SK-N-SH (cell line): ENCODE results near the gene RAB8B. TPM values are rescaled to one million over a fixed set of nuclear protein-coding genes. Genes with fewer than 3 reads are reported as not detected.

ENCODE experiments used
- CTCF ChIA-PET: fragments of 300-600, 350-600 bp; formaldehyde crosslinking; extraction: SDS; loops from one replicate; lab custom pipeline; 2021; lab: Yijun Ruan, JAX
- POLR2A ChIA-PET: fragments of 350-600 bp; sonication (Branson Sonifier 250); formaldehyde crosslinking; extraction: SDS; loops from one replicate; lab custom pipeline; 2020; ENCODE audit warnings: antibody characterized with exemption, inconsistent platforms; lab: Yijun Ruan, JAX
- DNase-seq: peaks from one replicate; pipeline ENCODE4 v3.0.0; 2012
- H2AFZ ChIP-seq: fragments of 200-600 bp; sonication (generic); 2 replicates; pipeline ENCODE4 v1.8.1; 2016; ENCODE audit warnings: antibody characterized with exemption, mild to moderate bottlenecking, low read depth
- H3F3A ChIP-seq: fragments of 200-600 bp; sonication (generic); replicated peaks from 2 replicates; pipeline ENCODE3; 2016; ENCODE audit warnings: antibody characterized with exemption, mild to moderate bottlenecking; ENCODE audit not compliant: insufficient read depth
- H3K27ac ChIP-seq, 2 experiments: fragments of 200-500 bp in 1 of 2; fragments of 200-600 bp in 1 of 2; sonication (Bioruptor generic) in 1 of 2; sonication (generic), shearing (Covaris generic) in 1 of 2; 2 replicates each; pipeline versions ENCODE4 v1.5.1 to v1.6.1; 2014 to 2016; ENCODE audit warnings: low read depth in 2 of 2, inconsistent platforms in 1 of 2, low read length in 1 of 2, mild to moderate bottlenecking in 1 of 2, mixed read lengths in 1 of 2
- H3K27me3 ChIP-seq: fragments of 200-600 bp; sonication (generic), shearing (Covaris generic); 2 replicates; pipeline ENCODE4 v1.6.1; 2016; ENCODE audit warnings: mixed run types; ENCODE audit not compliant: insufficient read depth
- H3K36me3 ChIP-seq, 2 experiments: fragments of 200-500 bp in 1 of 2; fragments of 200-600 bp in 1 of 2; sonication (Bioruptor generic) in 1 of 2; sonication (generic) in 1 of 2; replicated peaks in 1 of 2; 2 replicates each; pipeline versions ENCODE3 to v1.5.1; 2014 to 2016; ENCODE audit warnings: low read length in 1 of 2, mild to moderate bottlenecking in 1 of 2; ENCODE audit not compliant: insufficient read depth in 2 of 2, control insufficient read depth in 1 of 2
- H3K4me1 ChIP-seq, 2 experiments: fragments of 200-500 bp in 1 of 2; fragments of 200-600 bp in 1 of 2; sonication (Bioruptor generic) in 1 of 2; sonication (generic), shearing (Covaris generic) in 1 of 2; 2 replicates each; pipeline versions ENCODE4 v1.5.1 to v1.6.1; 2014 to 2016; ENCODE audit warnings: low read depth in 1 of 2, low read length in 1 of 2, mixed run types in 1 of 2; ENCODE audit not compliant: insufficient read depth in 2 of 2, control insufficient read depth in 1 of 2
- H3K4me2 ChIP-seq: fragments of 200-600 bp; sonication (generic), shearing (Covaris generic); 2 replicates; pipeline ENCODE4 v1.6.1; 2017; ENCODE audit warnings: mixed run types
- H3K4me3 ChIP-seq, 2 experiments: fragments of 200-500 bp in 1 of 2; fragments of 200-600 bp in 1 of 2; sonication (Bioruptor generic) in 1 of 2; sonication (generic), shearing (Covaris generic) in 1 of 2; 2 replicates each; pipeline versions ENCODE4 v1.5.1 to v1.8.1; 2014 to 2016; ENCODE audit warnings: low read depth in 2 of 2, inconsistent platforms in 1 of 2, low read length in 1 of 2, mild to moderate bottlenecking in 1 of 2, mixed read lengths in 1 of 2, moderate library complexity in 1 of 2
- H3K79me2 ChIP-seq: fragments of 200-600 bp; sonication (generic); 2 replicates; pipeline ENCODE4 v1.8.1; 2017; ENCODE audit warnings: mild to moderate bottlenecking; ENCODE audit not compliant: insufficient read depth
- H3K9ac ChIP-seq: fragments of 200-600 bp; sonication (generic); 2 replicates; pipeline ENCODE4 v1.6.1; 2017; ENCODE audit warnings: mixed run types
- H3K9me2 ChIP-seq: fragments of 200-600 bp; sonication (generic); 2 replicates; pipeline ENCODE4 v1.6.1; 2017; ENCODE audit warnings: mixed run types
- H3K9me3 ChIP-seq: fragments of 200-600 bp; sonication (generic); 2 replicates; pipeline ENCODE4 v1.6.1; 2017; ENCODE audit warnings: mixed run types, mild to moderate bottlenecking, moderate library complexity
- H4K20me1 ChIP-seq: fragments of 200-600 bp; sonication (generic); 2 replicates; pipeline ENCODE4 v1.6.1; 2017; ENCODE audit warnings: mild to moderate bottlenecking, mixed run types; ENCODE audit not compliant: insufficient read depth
- CHD2 ChIP-seq: fragments of 150-350 bp; IDR thresholded peaks from 2 replicates; pipeline ENCODE4 v1.6.1; 2018; ENCODE audit warnings: low read length; ENCODE audit not compliant: partially characterized antibody
- CTCF ChIP-seq: fragments of 200-600 bp; sonication (generic); IDR thresholded peaks from 2 replicates; pipeline ENCODE4 v1.6.1; 2017; ENCODE audit warnings: antibody characterized with exemption, mild to moderate bottlenecking, moderate library complexity
- EP300 ChIP-seq, 2 experiments: IDR thresholded peaks; 2 replicates each; pipeline versions ENCODE4 v1.4.0 to v1.6.1; 2012; ENCODE audit warnings: borderline replicate concordance in 1 of 2, low read depth in 1 of 2, low read length in 1 of 2
- EZH2phosphoT487 ChIP-seq: fragments of 200-600 bp; sonication (generic); IDR thresholded peaks from 2 replicates; pipeline ENCODE4 v1.6.1; 2017; ENCODE audit warnings: low read depth, mixed run types, mild to moderate bottlenecking, antibody characterized with exemption, moderate library complexity, borderline replicate concordance
- FOSL2 ChIP-seq: IDR thresholded peaks from 2 replicates; pipeline ENCODE4 v1.4.0; 2012; ENCODE audit warnings: low read depth, mild to moderate bottlenecking, moderate library complexity, borderline replicate concordance
- FOXM1 ChIP-seq: IDR thresholded peaks from 2 replicates; pipeline ENCODE4 v1.4.0; 2012; ENCODE audit warnings: low read depth, mild to moderate bottlenecking
- IRF3 ChIP-seq: fragments of 150-350 bp; IDR thresholded peaks from 2 replicates; pipeline ENCODE4 v1.6.1; 2016; ENCODE audit warnings: mild to moderate bottlenecking, low read depth, low read length
- NFIC ChIP-seq: IDR thresholded peaks from 2 replicates; pipeline ENCODE4 v1.4.0; 2012; ENCODE audit warnings: borderline replicate concordance
- RFX5 ChIP-seq: IDR thresholded peaks from 2 replicates; pipeline ENCODE4 v1.6.1; 2012; ENCODE audit warnings: mild to moderate bottlenecking, improper control_type of control experiment, low read length
- TEAD4 ChIP-seq: IDR thresholded peaks from 2 replicates; pipeline ENCODE4 v1.4.0; 2012; ENCODE audit warnings: mild to moderate bottlenecking, borderline replicate concordance; ENCODE audit not compliant: insufficient read depth
- USF2 ChIP-seq: fragments of 150-350 bp; IDR thresholded peaks from 2 replicates; pipeline ENCODE4 v1.6.1; 2017; ENCODE audit warnings: antibody characterized with exemption, low read length, low read depth, borderline replicate concordance
- WGBS: methylation state at CpG from one replicate; pipeline ENCODE4 v1.1.6; 2017; ENCODE audit warnings: low lambda C conversion rate; 5-methylcytosine and 5-hydroxymethylcytosine counted together
- polyA plus RNA-seq, 3 experiments: library from polyadenylated mRNA; depleted of rRNA; stranded (reverse); fragments of >200 nt; gene quantifications; 2 replicates each; pipeline ENCODE4 v1.2.3, GENCODE V29; 2012

The RAB8B gene
- polyA plus RNA-seq, 1 of the 3 experiments (the other 2 are of a cell fraction) = 5.4 TPM

- ChIA-PET CTCF (interaction anchor here (1.1 kb wide), 1 partner anchor 183 kb away, joined by 5 read pairs; no protein-coding TSS in a partner anchor), POLR2A (no interaction called here)
- H3K9me2 ChIP-seq = no peaks in the 10 kb centered on the region
- H3K4me1 ChIP-seq = peaks cover 2 to 41% of the 10 kb centered on the region in 2 experiments
- H3K4me2 ChIP-seq = no peak overlapping the region
- no peaks in the 10 kb centered on the region for H3K9me3 ChIP-seq
- H2AFZ ChIP-seq = no peak overlapping the region
- TF ChIP-seq RFX5 = no peak
- TF ChIP-seq TEAD4 = no peak
- no peak for TF ChIP-seq CTCF
- no peak for TF ChIP-seq NFIC
- TF ChIP-seq EZH2phosphoT487 = no peak
- TF ChIP-seq USF2 = no peak
- TF ChIP-seq CHD2 = no peak
- no peak for TF ChIP-seq IRF3
- TF ChIP-seq FOXM1 = no peak
- no peaks in the 10 kb centered on the region for H3K36me3 ChIP-seq
- H3K79me2 ChIP-seq = peaks cover 9% of the 10 kb centered on the region; the same call in 1 of the 2 replicates
- no peak for DNase-seq
- peaks cover 23% of the 10 kb centered on the region for H3F3A ChIP-seq
- H3K9ac ChIP-seq = no peak overlapping the region
- no peaks in the 10 kb centered on the region for H4K20me1 ChIP-seq
- no peaks in the 10 kb centered on the region for H3K27me3 ChIP-seq
- no peak overlapping the region for H3K4me3 ChIP-seq
- no peak overlapping the region for H3K27ac ChIP-seq
- WGBS = 97% methylated on average over 3 of the region's 3 CpGs
These were observed 41.8 kb downstream of the RAB8B start for GRCh38 chr15:63231206-63231605.

- 96% methylated on average over 1 of the region's 1 CpG for WGBS
- Histone ChIP-seq H2AFZ (no peak overlapping the region), H3K9ac (no peak overlapping the region), H3K36me3 (no peaks in the 10 kb centered on the region), H3K9me3 (no peaks in the 10 kb centered on the region), H3K4me1 (peaks cover 2 to 42% of the 10 kb centered on the region in 2 experiments), H3K79me2 (peaks cover 9% of the 10 kb centered on the region; the same call in 1 of the 2 replicates), H3K27me3 (no peaks in the 10 kb centered on the region), H3K9me2 (no peaks in the 10 kb centered on the region), H3K27ac (no peak overlapping the region), H4K20me1 (no peaks in the 10 kb centered on the region), H3K4me2 (no peak overlapping the region), H3K4me3 (no peak overlapping the region), H3F3A (peaks cover 28% of the 10 kb centered on the region)
- DNase-seq = no peak
- TF ChIP-seq EP300 (IDR thresholded peaks at IDR 0.05; ENCODE audit: borderline replicate concordance in 1 of 2, low read depth in 1 of 2, low read length in 1 of 2) = no peak
- no peak for TF ChIP-seq CTCF
- no peak for TF ChIP-seq FOSL2
- ChIA-PET CTCF (interaction anchor here (1.1 kb wide), 1 partner anchor 184 kb away, joined by 5 read pairs; no protein-coding TSS in a partner anchor), POLR2A (no interaction called here)
These were observed 42.3 kb downstream of the RAB8B start for GRCh38 chr15:63231706-63232105.
